Measurements from ENCODE around the gene ZBTB20.

DNA sequence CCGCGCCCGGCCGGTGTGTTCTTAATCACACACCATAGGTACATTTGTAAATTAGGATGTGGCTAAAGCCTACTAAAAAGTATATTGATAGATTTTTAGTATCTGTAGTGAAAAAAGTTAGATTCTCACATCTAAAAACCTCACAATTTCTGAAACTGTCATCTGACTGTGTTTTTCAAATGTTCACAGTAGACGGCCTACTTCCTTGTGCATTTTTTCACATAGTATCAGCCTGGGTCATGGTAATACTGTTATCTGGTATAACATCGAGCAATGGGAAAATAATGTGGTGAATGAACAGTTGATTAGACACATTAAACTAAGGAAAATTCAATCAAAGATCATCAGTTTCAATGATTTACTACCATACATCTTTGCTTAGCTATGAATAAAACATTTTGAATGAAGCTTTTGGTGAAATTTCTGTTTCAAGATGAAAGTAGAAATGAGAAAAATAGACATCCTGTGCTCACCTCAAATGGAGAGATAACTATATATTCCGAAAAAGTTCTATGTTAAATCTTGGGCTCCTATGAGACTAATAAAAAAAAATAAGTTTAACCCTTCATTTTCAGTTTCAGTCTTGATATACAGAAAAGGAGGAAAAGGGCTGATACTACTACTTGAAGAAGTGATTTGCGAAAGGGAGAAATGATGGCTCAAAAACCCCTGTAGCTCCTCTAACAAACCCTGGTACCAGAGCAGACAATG lies 262.7 kb downstream of the ZBTB20 start:
- TF ChIP-seq, protein P1, sequence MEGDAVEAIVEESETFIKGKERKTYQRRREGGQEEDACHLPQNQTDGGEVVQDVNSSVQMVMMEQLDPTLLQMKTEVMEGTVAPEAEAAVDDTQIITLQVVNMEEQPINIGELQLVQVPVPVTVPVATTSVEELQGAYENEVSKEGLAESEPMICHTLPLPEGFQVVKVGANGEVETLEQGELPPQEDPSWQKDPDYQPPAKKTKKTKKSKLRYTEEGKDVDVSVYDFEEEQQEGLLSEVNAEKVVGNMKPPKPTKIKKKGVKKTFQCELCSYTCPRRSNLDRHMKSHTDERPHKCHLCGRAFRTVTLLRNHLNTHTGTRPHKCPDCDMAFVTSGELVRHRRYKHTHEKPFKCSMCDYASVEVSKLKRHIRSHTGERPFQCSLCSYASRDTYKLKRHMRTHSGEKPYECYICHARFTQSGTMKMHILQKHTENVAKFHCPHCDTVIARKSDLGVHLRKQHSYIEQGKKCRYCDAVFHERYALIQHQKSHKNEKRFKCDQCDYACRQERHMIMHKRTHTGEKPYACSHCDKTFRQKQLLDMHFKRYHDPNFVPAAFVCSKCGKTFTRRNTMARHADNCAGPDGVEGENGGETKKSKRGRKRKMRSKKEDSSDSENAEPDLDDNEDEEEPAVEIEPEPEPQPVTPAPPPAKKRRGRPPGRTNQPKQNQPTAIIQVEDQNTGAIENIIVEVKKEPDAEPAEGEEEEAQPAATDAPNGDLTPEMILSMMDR (IDR thresholded peaks at IDR 0.05), result no peak
- no peak for TF ChIP-seq POLR2A (IDR thresholded peaks at IDR 0.05)
